ENCODE data around the gene H2AZ2.
"Not testable (repeated sequence)": the region's sequence is repeated elsewhere in the genome, so short reads cannot be mapped to it uniquely, and the experiment has no call there.

Gene H2AZ2

GRCh38 chr7:44847920-44848634, at the start of gene H2AZ2:
H2AZ2 (minus strand) TSS chr7:44848087; CDS start chr7:44847971, 116 bp downstream.
- DNase-seq = peak; percentile 100

GRCh38 chr7:44897309-44897708, 49.4 kb upstream of the H2AZ2 start:
- DNase-seq = no peak

DNA sequence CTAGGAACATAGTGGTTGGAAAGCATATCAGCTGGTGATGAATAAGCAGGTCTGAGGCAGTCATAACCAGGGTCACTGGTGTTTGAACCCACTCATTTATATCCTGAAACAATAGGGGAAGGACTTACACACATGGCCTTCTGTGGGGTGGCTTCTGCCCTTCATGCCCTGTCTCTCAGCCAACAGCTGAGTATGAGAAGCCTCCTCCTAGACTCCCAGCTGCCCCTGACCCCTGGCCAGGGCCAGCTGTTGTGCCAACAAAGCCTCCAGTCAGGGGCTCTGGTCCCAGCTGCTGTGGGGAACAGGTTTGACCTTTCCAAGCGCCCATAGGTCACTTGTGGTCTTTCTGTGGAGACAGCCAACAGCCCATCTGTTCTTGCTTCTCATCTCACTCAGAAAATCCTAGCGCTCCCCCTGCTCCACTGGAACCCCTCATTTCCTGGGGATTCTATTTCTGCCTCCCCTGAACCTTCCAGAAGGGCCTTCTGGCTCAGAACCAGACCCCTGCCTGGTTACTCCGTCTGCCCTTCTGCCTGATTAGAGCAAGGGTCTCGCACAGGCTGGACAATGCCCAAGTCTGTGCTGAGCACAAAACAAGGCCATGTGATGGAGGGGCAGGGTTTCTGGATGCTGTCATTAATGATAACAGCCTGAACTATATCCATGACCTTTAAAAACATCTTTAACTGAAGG, 47.1 kb upstream of the H2AZ2 start:
- no peak for DNase-seq

- no peak for DNase-seq
Observed at GRCh38 chr7:44893710-44894234, 45.9 kb upstream of the H2AZ2 start.

DNA sequence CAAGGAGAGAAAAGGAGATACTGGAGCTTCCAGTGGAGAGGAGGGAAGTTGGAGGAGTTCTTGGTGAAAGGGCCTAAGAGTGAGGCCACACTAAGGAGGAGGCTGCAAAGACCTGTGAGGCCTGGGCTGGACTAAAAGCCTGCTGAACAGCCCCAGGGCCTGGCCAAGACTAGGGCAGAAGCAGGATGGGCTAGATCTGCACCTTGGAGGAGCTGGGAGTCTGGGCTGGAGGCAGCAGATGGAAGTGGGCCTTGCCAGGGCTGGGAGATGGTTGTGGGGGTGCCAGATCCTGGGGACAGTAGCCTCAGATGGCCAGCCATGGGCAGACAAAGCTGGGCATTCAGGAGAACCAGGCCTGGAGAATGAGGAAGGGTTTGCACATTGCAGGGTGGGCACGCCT, 43.9 kb upstream of the H2AZ2 start:
- no peak for DNase-seq

GRCh38 chr7:44891372-44891771, 43.5 kb upstream of the H2AZ2 start:
- no peak for DNase-seq

GRCh38 chr7:44889086-44889781, 41.3 kb upstream of the H2AZ2 start:
- no peak for DNase-seq

DNA sequence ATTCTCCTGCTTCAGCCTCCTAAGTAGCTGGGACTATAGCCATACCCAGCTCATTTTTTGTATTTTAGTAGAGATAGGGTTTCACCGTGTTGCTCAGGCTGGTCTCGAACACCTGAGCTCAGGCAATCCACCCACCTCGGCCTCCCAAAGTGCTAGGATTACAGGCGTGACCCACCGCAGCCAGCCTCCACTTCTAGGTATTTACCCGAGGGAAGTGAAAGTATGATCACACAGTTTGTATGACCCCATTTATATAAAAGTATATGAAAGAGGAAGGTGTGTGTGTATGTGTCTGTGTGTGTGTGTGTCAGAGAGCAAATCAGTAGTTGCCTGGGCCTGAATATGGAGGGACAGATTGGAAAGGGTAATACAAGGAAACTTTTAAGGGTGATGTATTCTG, 39.4 kb upstream of the H2AZ2 start:
- DNase-seq = no peak

DNA sequence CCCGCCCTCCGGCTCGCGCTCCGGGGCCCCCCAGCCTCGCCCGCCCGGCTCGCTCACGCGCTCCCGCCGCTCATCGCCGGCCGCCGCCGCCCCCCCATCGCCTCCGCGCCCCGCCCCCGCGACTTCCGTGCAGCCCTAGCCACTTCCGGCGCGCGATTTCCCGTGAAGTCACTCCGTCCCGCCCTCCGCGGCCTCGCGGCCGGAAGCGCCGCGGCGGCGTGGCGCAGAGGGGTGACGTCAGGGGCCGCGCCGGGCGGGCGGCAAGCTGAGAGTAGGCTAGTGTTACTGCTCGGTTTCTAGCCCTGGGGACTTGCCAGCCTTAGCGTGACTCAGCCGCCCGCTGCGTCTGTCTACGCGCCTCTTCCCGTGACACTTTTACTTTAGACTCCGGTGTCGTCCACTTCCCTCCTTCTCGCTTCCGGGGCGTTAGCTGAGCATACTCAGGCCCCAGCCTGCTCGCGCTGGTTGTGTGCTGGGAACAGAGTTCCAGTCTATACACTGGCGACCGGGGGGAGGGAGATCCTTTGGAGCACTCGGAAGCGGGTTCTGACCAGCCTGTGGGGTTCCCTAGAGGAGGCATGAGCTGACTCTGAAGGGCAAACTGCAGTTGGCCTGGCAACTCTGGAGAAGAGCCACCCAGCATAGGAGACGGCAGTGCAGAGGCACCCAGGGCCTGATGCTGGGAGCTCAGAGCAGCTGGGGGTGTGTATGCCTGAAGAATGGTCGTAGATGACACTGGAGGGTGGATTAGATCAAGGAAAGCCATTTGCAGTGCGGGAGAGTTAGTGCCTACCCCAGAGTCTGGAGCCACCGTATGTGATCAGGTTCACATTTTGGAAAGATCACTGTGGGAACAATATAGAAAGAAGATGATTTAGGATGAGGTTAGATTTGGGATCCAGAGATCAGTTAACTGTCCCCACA, 37.8 kb upstream of the H2AZ2 start, which contains the start of gene PURB:
Gene PURB (minus strand): TSS at position 137 of the 924 bp plus-strand sequence. CDS start 182 bp downstream, outside the sequence.
- peak; percentile 96 for DNase-seq

GRCh38 chr7:44884621-44885393, 36.9 kb upstream of the H2AZ2 start:
- DNase-seq = peak; percentile 35

DNA sequence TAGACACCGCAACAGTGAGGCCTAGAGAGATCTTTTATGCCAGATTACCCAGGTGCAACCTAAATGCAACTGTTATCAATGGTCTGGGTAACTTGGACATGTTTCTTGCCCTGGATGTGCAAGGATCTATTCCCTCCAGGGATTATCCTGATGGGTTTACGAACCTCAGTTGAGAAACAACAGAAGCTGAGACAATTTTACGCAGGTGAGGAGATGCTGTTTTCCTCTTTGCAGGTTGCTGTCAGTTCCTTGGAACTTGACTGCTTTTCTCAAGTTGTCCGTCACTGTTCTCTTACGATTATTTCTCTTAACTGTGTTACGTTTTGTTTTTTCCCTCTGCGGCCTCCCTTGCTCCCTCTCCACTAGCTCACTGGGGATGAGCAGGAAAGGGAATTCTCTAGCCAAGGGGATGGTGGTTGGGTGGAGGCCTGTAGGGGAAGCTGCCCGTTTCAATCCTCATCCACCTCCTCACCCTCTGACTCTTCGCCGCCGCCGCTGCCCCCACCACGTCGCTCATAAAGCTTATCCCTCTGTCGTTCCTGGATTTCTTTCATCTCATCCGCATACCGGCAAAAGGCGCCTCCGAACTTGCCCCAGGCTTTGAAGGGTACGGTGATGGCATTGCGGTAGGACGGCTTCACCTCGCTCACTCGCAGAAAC, 36.2 kb upstream of the H2AZ2 start:
- no peak for DNase-seq

- DNase-seq = no peak
Observed at GRCh38 chr7:44882899-44883298, 35.0 kb upstream of the H2AZ2 start.

- DNase-seq = no peak
Observed at GRCh38 chr7:44881610-44882009, 33.7 kb upstream of the H2AZ2 start.

DNA sequence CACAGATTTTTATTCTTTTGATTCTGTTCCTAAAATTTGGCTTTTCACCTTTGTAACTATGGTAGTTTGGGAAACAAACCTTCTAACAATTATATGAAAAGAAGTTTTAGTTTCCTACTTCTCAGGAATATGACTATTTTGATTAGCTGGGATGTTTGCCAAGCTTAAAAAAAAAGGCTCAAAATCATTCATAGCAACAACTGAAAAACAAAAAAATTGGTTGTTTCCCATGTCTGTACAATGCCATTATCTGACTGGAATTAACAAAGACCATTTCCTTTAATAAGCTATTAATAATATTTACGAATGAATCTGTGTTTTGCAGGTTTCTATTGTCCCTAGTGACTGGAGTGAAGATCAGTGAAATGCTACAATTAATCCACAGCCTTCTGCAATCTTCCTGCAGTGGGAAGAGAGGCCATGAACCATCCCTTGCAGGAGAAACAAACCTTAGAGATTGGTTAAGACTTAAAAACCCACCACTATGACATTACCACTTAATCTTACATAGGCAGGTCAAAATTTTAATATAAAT, 33.2 kb upstream of the H2AZ2 start:
- DNase-seq = no peak

DNA sequence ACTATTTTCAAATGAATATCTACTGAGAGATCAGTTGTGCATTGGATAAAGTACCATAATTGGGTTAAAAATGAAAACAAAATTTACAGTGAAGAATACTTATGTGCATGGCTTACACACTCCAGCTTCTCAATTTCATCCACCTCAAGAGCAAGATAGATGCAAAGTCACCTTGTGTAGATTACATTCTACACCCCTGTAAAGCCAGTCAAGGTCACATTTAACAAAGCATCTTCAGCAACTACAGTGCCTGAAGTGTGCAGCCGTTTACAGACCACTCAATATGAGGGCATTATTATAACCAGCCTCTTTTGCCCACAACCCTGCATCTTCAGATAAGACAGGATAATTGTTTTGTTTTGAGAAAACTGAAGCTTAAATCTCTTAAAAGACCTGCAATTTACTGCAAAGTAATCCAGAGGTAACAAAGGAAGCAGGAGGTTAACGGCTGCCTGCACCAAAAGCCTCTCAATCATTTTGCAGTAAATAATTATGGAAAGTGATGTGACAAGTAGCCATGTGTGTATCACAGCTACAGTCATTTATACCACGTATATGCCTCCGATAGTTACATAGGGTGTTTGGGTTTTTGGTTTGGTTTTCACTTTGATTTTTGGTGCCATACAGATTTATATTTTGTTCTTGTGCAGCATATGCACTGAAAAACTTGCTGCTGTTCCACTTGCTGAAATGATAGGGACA, 32.6 kb upstream of the H2AZ2 start:
- DNase-seq = no peak

DNA sequence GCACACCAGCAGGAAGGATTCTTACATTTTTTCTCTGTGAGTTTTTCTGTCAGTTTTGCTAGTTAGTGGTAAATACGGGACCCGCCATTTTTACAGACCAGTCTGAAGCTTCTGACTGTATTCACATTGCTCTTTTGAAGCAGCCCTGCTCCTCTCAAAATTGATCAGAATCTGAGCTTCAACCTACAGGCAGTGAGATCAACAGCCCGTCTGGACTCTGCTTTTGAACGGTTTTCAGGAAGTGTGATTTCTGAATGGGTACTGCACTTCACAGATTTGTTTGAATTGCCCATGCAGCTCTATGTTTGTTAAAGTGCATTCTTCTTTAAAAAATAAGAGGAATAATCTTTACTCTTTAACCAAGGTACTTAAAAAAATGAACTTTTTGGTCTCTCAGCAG, 28.5 kb upstream of the H2AZ2 start:
- DNase-seq = no peak

DNA sequence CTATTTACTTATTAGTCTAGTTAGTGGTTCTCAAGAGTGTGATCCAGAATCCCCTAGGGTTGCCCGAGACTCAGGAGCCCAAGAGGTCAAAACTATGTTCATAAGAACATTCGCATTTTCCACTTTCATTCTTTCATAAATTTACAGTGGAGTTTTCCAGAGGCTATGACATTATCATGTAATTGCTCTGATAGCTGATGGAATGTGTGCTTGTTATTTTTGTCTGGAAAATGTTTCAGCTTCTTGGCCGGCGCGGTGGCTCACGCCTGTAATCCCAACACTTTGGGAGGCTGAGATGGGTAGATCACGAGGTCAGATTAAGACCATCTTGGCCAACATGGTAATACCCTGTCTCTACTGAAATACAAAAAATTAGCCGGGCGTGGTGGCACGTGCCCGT, 27.4 kb upstream of the H2AZ2 start:
- DNase-seq = no peak

DNA sequence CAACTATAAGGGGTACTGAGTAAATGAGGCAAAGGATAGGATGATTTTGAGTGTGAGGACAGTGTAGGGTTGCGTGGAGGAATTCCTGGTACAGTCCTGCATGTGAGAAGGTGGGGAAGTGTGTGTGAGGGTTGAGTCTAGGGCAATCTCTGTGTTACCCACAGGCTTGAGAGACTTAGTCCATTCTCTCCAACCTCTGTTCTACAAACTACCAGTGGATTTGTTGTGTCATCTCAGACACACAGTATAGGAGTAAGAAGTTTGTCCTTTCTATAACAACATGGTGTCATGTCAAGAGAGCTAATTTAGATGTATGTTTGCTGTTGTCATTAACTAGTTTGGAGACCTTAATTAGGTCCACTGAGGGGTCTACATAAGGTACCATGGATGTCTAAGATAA, 24.9 kb upstream of the H2AZ2 start:
- no peak for DNase-seq

DNA sequence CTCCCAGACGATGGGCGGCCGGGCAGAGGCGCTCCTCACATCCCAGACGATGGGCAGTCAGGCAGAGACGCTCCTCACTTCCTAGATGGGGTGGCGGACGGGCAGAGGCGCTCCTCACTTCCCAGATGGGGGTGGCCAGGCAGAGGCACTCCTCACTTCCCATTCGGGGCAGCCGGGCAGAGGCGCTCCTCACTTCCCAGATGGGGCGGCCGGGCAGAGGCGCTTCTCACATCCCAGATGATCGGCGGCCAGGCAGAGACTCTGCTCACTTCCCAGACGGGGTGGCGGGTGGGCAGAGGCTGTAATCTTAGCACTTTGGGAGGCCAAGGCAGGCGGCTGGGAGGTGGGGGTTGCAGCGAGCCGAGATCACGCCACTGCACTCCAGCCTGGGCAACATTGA, 24.0 kb upstream of the H2AZ2 start:
- DNase-seq = not testable (repeated sequence)

GRCh38 chr7:44870780-44871179, 22.9 kb upstream of the H2AZ2 start:
- DNase-seq = not testable (repeated sequence)
